ENCODE measurements around the gene PINK1.

Gene PINK1

DNA sequence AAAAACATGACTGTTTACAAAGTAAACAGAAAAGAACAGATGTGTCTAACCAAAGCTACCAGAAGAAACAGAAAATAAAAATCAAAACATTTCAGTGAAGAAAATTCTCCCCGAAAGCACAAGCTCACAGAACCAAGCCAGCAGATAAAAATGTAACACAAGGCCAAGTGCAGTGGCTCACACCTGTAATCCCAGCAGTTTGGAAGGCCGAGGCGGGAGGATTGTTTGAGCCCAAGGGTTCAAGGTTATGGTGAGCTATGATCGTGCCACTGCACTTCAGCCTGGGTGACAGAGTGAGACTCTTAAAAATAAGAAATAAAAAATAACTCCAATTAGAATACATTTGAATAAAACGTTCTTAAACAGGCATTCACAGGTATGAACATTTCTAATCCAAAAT is 47.0 kb downstream of the PINK1 start:
- DNase-seq (ENCODE audit: low read depth): no peak
- TF ChIP-seq, protein P1, sequence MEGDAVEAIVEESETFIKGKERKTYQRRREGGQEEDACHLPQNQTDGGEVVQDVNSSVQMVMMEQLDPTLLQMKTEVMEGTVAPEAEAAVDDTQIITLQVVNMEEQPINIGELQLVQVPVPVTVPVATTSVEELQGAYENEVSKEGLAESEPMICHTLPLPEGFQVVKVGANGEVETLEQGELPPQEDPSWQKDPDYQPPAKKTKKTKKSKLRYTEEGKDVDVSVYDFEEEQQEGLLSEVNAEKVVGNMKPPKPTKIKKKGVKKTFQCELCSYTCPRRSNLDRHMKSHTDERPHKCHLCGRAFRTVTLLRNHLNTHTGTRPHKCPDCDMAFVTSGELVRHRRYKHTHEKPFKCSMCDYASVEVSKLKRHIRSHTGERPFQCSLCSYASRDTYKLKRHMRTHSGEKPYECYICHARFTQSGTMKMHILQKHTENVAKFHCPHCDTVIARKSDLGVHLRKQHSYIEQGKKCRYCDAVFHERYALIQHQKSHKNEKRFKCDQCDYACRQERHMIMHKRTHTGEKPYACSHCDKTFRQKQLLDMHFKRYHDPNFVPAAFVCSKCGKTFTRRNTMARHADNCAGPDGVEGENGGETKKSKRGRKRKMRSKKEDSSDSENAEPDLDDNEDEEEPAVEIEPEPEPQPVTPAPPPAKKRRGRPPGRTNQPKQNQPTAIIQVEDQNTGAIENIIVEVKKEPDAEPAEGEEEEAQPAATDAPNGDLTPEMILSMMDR (IDR thresholded peaks at IDR 0.05; ENCODE audit: low read depth, low read length, missing control alignments): no peak
- H3K4me3 ChIP-seq (ENCODE audit: low read depth, low read length): no peak overlapping the region

DNA sequence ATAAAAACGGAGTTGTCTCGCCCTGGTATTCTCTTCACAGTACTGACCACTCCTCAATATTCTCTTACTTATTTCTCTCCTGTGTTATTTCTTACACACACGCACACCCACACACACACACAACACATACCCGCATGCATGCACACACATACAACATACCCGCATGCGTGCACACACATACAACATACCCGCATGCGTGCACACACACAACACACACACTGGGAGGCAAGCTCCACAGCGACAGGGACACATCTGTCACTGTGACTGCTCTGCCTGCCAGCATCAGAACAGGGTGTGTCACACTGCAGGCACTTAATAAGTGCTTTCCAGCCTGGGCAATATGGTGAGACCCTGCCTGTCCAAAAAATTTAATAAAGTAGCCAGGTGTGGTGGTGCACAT is 48.7 kb downstream of the PINK1 start:
- H3K4me3 ChIP-seq (ENCODE audit: low read depth, low read length): no peak overlapping the region
- no peak for DNase-seq (ENCODE audit: low read depth)
- TF ChIP-seq, protein P1 (IDR thresholded peaks at IDR 0.05; ENCODE audit: low read depth, low read length, missing control alignments): no peak

- H3K4me3 ChIP-seq (ENCODE audit: low read depth, low read length): no peak overlapping the region
- TF ChIP-seq, protein P1 (IDR thresholded peaks at IDR 0.05; ENCODE audit: low read depth, low read length, missing control alignments): no peak
- no peak for DNase-seq (ENCODE audit: low read depth)
Measured at GRCh38 chr1:20682571-20683236, 49.4 kb downstream of the PINK1 start.

DNA sequence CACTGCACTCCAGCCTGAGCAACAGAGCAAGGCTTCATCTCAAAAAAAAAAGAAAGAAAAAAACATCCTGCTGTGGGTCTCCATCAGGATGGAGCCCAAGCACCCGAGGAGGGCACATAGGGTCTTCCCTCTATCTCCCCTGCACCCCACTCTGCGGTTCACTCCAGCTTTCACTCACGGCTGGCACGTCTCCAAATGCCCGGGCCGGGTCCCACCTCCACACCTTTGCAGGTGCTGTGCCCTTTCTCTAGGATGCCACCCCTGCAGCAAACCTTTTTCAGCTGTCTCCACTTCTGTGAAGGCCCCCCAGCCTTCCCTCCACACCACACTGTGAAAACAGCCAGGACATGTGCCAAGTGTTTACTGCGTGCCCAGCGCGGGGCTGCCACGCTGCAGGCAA is 50.4 kb downstream of the PINK1 start:
- TF ChIP-seq, protein P1 (IDR thresholded peaks at IDR 0.05; ENCODE audit: low read depth, low read length, missing control alignments): no peak
- no peak for DNase-seq (ENCODE audit: low read depth)

DNA sequence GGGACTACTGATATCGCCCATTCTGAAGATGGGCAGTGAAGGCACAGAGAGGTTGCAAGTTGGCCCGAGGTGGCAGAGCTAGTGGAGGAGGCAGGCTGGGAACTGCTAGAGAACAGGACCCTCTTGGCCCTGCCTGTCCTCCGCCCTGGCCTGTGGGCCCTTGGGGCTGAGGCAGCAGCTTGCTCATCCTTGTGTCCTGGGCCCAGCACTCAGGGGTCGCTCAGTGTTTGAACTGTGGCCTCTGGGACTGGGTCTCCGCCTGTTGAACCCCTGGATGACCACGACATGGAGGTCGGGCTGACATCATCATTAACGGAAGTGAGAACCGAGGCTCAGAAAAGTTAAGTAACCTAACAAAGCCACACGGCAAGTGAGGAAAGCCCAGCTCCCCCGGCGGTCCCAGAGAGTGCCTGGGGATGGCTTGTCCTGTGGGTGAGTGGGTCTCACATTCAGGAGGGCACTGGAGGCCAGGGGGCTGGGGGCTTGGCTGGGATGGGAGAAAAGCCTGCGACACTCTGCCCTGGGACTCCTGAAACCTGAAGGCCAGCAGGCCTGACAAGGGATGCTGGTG is 50.9 kb downstream of the PINK1 start:
- TF ChIP-seq, protein P1 (IDR thresholded peaks at IDR 0.05; ENCODE audit: low read depth, low read length, missing control alignments): no peak
- H3K4me3 ChIP-seq (ENCODE audit: low read depth, low read length): no peak overlapping the region
- no peak for DNase-seq (ENCODE audit: low read depth)

More for the DNA sequence above, 50.4 kb downstream of the PINK1 start:
- H3K4me3 ChIP-seq (ENCODE audit: low read depth, low read length): no peak overlapping the region

GRCh38 chr1:20684651-20685050 is 51.4 kb downstream of the PINK1 start:
- no peak overlapping the region for H3K4me3 ChIP-seq (ENCODE audit: low read depth, low read length)
- no peak for DNase-seq (ENCODE audit: low read depth)
- TF ChIP-seq, protein P1 (IDR thresholded peaks at IDR 0.05; ENCODE audit: low read depth, low read length, missing control alignments): no peak
